Esophagus muscularis mucosa (tissue), 3 donors: ENCODE data around the gene LMO7.

Experiments
- POLR2A ChIP-seq: fragments of 450-650 bp; IDR thresholded peaks from one replicate; pipeline ENCODE4 v1.6.1; 2017; ENCODE audit warnings: antibody characterized with exemption, moderate library complexity, mild to moderate bottlenecking, low read depth
- POLR2AphosphoS5 ChIP-seq, 2 donors: sonication (generic); formaldehyde crosslinking; IDR thresholded peaks; one replicate each; pipeline ENCODE4 v1.6.1; 2017; ENCODE audit warnings: antibody characterized with exemption in 2 of 2
- TF ChIP-seq, protein P1 (sequence below), 3 experiments: fragments of 200-600 bp in 2 of 3; fragments of 450-650 bp in 1 of 3; sonication (generic) in 2 of 3; IDR thresholded peaks; one replicate each; pipeline ENCODE4 v1.5.1; 2017 to 2019; ENCODE audit warnings: antibody characterized with exemption in 3 of 3, mild to moderate bottlenecking in 2 of 3, moderate library complexity in 1 of 3

- TF ChIP-seq, protein P1, sequence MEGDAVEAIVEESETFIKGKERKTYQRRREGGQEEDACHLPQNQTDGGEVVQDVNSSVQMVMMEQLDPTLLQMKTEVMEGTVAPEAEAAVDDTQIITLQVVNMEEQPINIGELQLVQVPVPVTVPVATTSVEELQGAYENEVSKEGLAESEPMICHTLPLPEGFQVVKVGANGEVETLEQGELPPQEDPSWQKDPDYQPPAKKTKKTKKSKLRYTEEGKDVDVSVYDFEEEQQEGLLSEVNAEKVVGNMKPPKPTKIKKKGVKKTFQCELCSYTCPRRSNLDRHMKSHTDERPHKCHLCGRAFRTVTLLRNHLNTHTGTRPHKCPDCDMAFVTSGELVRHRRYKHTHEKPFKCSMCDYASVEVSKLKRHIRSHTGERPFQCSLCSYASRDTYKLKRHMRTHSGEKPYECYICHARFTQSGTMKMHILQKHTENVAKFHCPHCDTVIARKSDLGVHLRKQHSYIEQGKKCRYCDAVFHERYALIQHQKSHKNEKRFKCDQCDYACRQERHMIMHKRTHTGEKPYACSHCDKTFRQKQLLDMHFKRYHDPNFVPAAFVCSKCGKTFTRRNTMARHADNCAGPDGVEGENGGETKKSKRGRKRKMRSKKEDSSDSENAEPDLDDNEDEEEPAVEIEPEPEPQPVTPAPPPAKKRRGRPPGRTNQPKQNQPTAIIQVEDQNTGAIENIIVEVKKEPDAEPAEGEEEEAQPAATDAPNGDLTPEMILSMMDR (IDR thresholded peaks at IDR 0.05) = no peak
- TF ChIP-seq POLR2A (no peak), POLR2AphosphoS5 (IDR thresholded peaks at IDR 0.05) (no peak)
These were observed 221.2 kb downstream of the LMO7 start for GRCh38 chr13:75857291-75857690.
